ENCODE data around the gene KATNBL1.
A peak's percentile ranks its signal among the peaks of the same experiment; 100 is the strongest.

KATNBL1 gene

DNA sequence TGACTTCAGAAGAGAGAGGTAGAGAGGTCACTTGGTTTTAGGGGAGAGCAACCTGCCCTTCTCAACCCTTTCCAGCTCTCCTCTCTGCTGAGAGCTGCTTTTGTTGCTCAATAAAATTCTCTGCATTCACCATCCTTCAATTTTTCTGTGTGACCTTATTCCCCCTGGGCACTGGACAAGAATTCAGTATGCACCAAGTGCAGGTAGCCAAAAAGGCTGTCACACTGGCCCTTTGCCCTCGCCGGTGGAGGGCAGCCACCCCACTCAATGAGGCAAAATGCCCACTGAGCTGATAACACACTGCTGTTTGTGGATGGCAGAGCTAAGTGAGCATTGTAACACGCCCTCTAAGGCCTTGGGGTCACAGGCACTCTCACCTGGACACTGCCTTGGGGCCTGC, 95.2 kb downstream of the KATNBL1 start:
- no peak for DNase-seq (ENCODE audit: low read depth)

DNA sequence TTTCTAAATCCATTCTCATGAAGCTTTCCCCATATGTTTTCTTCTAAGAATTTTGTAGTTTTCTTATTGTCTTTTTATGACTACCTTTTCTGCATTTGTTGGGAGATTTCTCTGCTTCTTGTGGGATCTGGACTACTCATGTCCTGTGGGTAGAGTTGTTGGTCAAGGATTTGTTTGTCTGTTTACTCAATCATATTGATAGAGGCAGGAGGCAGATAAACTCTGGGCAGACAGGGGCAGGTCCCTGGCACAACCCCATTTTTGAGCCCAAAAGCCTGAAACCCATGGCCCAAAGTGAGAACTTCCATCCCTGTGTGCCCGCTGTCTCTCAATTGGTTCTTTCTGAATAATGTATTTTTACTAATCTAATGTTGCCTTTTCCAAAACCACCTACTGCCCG, 95.7 kb downstream of the KATNBL1 start:
- DNase-seq (ENCODE audit: low read depth), result no peak

DNA sequence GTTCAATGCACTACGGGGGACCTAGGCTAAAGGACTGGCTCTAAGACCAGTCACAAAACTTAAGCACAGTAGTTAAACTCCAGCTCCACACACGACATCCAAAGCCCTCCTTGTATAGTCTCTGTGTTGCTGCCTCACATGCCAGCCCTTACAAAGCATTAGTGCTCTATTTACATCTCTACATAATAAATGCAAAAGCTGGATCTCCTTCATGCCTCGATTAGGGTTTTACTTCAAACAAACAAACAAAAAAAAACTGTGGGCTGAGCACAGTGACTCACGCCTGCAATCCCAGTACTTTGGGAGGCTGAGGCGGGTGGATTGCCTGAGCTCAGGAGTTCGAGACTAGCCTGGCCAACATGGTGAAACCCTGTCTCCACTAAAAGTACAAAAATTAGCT, 98.4 kb downstream of the KATNBL1 start:
- no peak for DNase-seq (ENCODE audit: low read depth)

DNA sequence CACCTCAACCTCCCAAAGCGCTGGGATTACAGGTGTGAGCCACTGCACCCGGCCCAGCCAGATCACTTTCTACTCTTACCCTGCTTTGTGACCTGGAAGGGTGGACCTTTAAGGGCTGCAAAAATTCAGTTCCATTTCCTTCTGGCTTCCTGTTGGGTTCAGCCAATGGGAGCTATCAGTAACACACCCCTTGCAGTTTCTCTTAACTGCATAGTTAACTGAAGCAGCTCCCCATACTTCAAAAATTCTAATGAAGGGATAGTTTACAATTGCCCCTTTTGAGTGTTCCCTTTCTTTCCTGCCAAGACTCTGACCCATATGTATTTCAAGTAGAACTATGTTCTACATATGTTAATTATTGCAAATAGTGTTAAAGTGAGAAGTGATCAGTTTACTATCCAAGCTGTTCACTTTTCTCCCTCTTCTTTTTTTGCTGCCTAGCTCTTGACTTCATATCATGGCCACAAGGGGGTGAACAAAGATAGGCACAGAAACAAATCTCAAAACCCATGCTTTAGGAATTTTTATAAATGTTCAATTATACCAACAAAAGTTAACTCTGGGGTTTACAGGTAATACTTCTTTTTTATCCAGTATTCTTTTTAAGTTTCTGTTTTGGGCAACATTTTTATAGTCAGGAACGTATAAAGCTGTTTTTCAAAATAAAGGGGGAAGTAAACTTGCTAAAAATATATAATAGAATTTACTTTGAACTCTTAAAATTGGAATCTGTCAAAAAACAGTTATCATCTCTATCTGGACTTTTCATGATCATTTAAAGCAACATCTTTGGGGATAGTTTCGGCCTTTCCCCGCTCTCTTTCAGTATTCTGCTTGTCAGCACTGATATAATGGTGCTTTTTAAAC, 99.9 kb downstream of the KATNBL1 start:
- DNase-seq (ENCODE audit: low read depth), result no peak

DNA sequence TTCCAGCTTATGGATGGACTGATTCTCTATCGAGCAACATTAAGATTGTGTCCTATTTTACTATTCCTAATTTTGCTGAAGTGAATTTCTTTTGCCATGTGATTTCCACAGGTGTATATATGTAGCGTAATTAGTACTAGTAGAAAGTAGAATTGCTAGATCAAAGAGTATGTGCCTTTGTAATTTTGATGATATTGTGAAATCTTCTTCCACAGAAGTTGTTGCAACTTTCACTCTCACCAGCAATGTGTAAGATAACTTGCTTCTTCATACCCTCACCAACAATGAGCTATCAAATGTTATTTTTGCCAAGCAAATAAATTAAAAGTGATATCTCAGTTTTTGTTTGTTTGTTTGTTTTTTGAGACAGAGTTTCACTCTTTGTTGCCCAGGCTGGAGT, 102.6 kb downstream of the KATNBL1 start:
- no peak for DNase-seq (ENCODE audit: low read depth)

DNA sequence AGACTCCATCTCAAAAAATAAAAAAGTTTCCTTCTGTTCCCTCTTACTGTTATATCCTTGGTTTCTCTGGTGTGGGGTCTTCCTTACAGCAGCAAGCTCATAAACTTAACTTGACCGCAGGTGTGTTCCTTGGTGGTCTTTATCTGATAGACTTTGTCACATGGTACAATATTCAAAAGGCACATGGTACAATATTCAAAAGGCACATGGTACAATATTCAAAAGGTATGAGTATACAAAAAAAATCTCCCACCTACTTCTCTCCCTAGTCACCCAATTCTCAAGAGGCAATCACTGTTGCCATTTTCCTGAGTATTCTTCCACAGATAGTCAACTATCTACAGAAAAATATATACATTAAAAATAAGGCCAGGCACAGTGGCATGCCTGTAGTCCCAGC, 103.5 kb downstream of the KATNBL1 start:
- DNase-seq (ENCODE audit: low read depth), result no peak

DNA sequence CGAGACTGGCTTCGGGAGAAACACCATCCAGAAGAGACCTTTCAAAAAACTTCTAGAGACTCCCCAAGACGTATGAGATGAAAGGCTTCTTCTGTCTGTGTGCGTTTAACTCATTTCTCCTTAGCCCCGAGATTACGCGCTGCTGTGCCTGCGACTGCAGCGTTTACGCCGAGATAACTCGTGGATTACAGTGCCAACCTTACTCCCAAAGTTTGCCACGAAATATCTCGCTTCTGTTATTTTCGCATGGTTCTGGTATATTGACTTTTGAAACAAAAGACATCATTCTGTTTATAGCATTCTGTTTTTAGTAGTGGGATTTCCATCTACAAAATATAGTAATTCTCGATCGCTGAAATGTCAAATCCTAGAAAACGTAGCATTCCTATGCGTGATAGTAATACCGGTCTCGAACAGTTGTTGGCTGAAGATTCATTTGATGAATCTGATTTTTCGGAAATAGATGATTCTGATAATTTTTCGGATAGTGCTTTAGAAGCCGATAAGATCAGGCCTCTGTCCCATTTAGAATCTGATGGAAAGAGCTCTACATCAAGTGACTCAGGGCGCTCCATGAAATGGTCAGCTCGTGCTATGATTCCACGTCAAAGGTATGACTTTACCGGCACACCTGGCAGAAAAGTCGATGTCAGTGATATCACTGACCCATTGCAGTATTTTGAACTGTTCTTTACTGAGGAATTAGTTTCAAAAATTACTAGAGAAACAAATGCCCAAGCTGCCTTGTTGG, 107.5 kb downstream of the KATNBL1 start:
- no peak for DNase-seq (ENCODE audit: low read depth)

DNA sequence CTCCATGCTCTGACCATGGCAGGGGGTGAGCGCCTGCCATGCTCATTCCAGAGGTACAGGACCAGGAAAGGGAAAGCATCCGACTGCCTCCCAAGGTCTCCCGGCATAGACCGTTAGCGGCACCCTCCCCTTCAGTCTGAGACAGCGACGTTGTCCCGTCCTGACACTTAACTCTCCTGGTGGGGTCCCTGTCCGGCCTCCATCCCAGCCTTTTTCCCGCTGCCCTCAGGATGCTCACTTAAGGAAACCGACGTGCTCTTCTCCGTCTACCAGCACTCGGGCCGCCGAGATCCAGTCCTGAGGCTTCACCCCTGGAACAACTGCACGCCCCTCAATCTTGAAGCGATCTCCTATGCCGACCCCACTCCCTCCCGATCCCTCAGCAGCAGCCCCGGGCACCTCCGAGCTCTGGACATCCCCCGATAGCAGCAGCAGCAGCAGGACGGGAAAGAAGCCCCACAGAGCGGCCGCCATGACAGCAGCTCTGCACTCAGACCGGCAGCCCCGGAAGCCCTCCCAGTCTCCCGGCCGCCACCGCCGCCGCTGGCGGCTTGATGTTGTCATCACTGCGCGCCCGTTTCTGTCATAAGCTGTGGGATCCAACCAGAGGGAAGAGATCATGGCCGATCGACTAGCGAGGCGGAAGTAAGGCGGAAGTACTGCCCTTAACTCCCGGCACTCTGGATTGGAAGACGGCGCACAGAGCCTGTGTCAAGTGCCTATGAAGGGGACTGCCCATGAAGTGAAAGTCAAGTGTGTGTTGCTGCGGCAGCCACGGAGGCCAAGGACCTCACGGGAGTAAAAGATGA, 108.3 kb downstream of the KATNBL1 start, which contains the start of the genes EMC7 and PGBD4:
EMC7 (minus strand) TSS at position 497 of the 809 bp plus-strand sequence; CDS start at position 474, 23 bp downstream.
PGBD4 (plus strand) TSS at position 718 of the 809 bp plus-strand sequence. CDS start 449 bp downstream, outside the sequence.
- DNase-seq (ENCODE audit: low read depth), result peak; percentile 96

DNA sequence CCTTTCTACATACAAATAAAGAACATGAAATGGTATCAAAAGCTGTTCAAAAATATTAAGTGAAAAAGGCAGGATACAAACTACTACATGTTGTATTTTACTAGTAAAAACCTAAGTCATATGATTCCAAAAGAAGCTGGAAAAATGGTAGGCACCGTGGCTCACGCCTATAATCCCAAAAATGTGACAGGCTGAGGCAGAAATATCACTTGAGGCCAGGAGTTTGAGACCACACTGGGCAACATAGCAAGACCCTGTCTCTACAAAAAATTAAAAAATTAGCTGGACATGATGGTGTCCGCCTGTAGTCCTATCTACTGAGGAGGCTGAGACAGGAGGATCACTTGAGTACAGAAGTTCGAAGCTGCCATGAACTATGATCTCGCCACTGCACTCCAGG, 110.0 kb downstream of the KATNBL1 start:
- no peak for DNase-seq (ENCODE audit: low read depth)

Data from GM04503 (cell line).